Glutamatergic neuron (in vitro differentiated cells): Measurements from ENCODE around the gene NCEH1. TPM values are rescaled to one million over a fixed set of nuclear protein-coding genes. Genes with fewer than 3 reads are reported as not detected.

Experiments
- DNase-seq: peaks from one replicate; pipeline ENCODE4 v3.0.0; 2022
- H3K27ac Mint-ChIP-seq: one replicate; pipeline ENCODE4 v1.8.0; 2020; ENCODE audit warnings: mild to moderate bottlenecking, mixed read lengths, inconsistent platforms; ENCODE audit not compliant: unreplicated experiment
- H3K27me3 Mint-ChIP-seq: one replicate; pipeline ENCODE4 v1.8.0; 2020; ENCODE audit warnings: mild to moderate bottlenecking, moderate library complexity, mixed read lengths, inconsistent platforms; ENCODE audit not compliant: unreplicated experiment
- H3K36me3 Mint-ChIP-seq: one replicate; pipeline ENCODE4 v1.8.0; 2020; ENCODE audit warnings: mild to moderate bottlenecking, mixed read lengths, inconsistent platforms; ENCODE audit not compliant: unreplicated experiment
- H3K4me1 Mint-ChIP-seq: one replicate; pipeline ENCODE4 v1.8.0; 2020; ENCODE audit warnings: mild to moderate bottlenecking, low read depth, mixed read lengths, inconsistent platforms; ENCODE audit not compliant: unreplicated experiment
- H3K4me3 Mint-ChIP-seq: one replicate; pipeline ENCODE4 v1.8.0; 2020; ENCODE audit warnings: mild to moderate bottlenecking, mixed read lengths, inconsistent platforms; ENCODE audit not compliant: unreplicated experiment
- H3K9me3 Mint-ChIP-seq: one replicate; pipeline ENCODE4 v1.8.0; 2020; ENCODE audit warnings: mild to moderate bottlenecking, moderate library complexity, mixed read lengths, inconsistent platforms; ENCODE audit not compliant: unreplicated experiment
- CTCF ChIP-seq: fragments of 200-600 bp; sonication (generic); IDR thresholded peaks from one replicate; pipeline ENCODE4 v1.5.0; 2021; ENCODE audit not compliant: partially characterized antibody, unreplicated experiment
- total RNA-seq: library from RNA; stranded (reverse); fragmentation: NEBNext Ultra II Directional; extraction: Animal tissue kit (Norgen Biotek cat#: 25700); gene quantifications from one replicate; pipeline ENCODE4 v1.2.1, GENCODE V29; 2021; ENCODE audit not compliant: unreplicated experiment

NCEH1 gene
- total RNA-seq, 1 donor from 2014 or later, result 1.5 TPM

- Mint-ChIP-seq H3K9me3 (no peaks in the 10 kb centered on the region), H3K27me3 (no peaks in the 10 kb centered on the region), H3K36me3 (no peaks in the 10 kb centered on the region), H3K27ac (no peak overlapping the region), H3K4me1 (no peaks in the 10 kb centered on the region), H3K4me3 (no peak overlapping the region)
- TF ChIP-seq CTCF, result no peak
- no peak for DNase-seq
These were observed 19.9 kb downstream of the NCEH1 start for GRCh38 chr3:172690936-172691335.

GRCh38 chr3:172688588-172688987 lies 22.3 kb downstream of the NCEH1 start:
- Mint-ChIP-seq H3K36me3 (no peaks in the 10 kb centered on the region), H3K9me3 (no peaks in the 10 kb centered on the region), H3K27me3 (no peaks in the 10 kb centered on the region)

GRCh38 chr3:172687501-172687900 lies 23.4 kb downstream of the NCEH1 start:
- no peak overlapping the region for H3K4me3 Mint-ChIP-seq
- no peaks in the 10 kb centered on the region for H3K36me3 Mint-ChIP-seq
- no peaks in the 10 kb centered on the region for H3K27me3 Mint-ChIP-seq
- TF ChIP-seq CTCF, result no peak
- no peak for DNase-seq
- H3K27ac Mint-ChIP-seq, result no peak overlapping the region
- H3K4me1 Mint-ChIP-seq, result no peaks in the 10 kb centered on the region
- H3K9me3 Mint-ChIP-seq, result no peaks in the 10 kb centered on the region

More at GRCh38 chr3:172688588-172688987, 22.3 kb downstream of the NCEH1 start:
- Mint-ChIP-seq H3K4me3 (no peak overlapping the region), H3K4me1 (no peaks in the 10 kb centered on the region), H3K27ac (no peak overlapping the region)
- no peak for DNase-seq
- no peak for TF ChIP-seq CTCF

- H3K27ac Mint-ChIP-seq, result no peak overlapping the region
- no peaks in the 10 kb centered on the region for H3K36me3 Mint-ChIP-seq
- no peaks in the 10 kb centered on the region for H3K4me1 Mint-ChIP-seq
- H3K4me3 Mint-ChIP-seq, result no peak overlapping the region
- no peaks in the 10 kb centered on the region for H3K9me3 Mint-ChIP-seq
- peaks cover 2% of the 10 kb centered on the region for H3K27me3 Mint-ChIP-seq
- no peak for DNase-seq
- TF ChIP-seq CTCF, result no peak
These were observed 25.3 kb downstream of the NCEH1 start for GRCh38 chr3:172685331-172686214.

- no peaks in the 10 kb centered on the region for H3K4me1 Mint-ChIP-seq
- no peak for TF ChIP-seq CTCF
- H3K36me3 Mint-ChIP-seq, result no peaks in the 10 kb centered on the region
- no peak overlapping the region for H3K4me3 Mint-ChIP-seq
- H3K9me3 Mint-ChIP-seq, result no peaks in the 10 kb centered on the region
- H3K27ac Mint-ChIP-seq, result no peak overlapping the region
- no peak for DNase-seq
- peaks cover 3% of the 10 kb centered on the region for H3K27me3 Mint-ChIP-seq
These were observed 30.2 kb downstream of the NCEH1 start for GRCh38 chr3:172680684-172681083.
